ENCODE data around the gene SNX11. TPM values are rescaled to one million over a fixed set of nuclear protein-coding genes. Genes with fewer than 3 reads are reported as not detected.

Gene SNX11
- total RNA-seq, 1 donor from 2014 or later: 145 TPM

DNA sequence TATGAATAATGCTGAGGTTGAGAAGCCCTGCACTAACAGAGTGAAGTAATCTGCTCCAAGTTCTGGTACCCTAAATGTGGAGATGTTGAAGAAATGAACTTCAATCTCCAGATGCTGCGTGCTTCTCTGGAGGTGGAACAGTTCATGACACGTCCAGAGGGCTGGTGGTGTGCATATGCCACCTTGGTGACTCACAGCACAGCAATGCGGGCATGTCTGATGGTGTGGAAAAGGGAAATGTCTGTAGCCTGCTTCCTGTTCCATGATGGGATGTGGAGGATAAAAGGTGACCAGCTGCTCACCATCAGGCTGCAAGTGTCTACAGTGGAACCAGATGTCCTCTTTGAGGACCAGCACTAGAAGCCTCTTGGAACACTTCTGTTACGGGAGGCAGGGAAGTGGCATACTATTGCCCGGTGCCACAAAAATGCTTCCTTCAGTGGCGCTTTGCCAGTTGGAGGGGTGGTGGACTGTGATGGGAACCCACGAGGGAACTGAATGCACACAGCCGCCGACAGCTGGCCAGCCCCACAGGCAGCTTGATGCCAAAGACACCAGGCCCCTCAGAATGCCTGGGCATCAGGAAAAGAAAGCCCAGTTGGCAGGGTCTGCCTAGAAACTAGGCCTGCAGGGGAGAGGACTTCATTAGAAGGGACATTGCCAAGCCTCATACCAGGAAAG lies 19.9 kb downstream of the SNX11 start:
- Mint-ChIP-seq H3K27me3 (no peaks in the 10 kb centered on the region), H3K9me3 (no peaks in the 10 kb centered on the region), H3K36me3 (ENCODE audit: low read depth) (peaks cover 49% of the 10 kb centered on the region), H3K4me3 (no peak overlapping the region), H3K27ac (no peak overlapping the region), H3K4me1 (peaks cover 4% of the 10 kb centered on the region)
- ChIA-PET CTCF (interaction anchor here (1.7 to 9.2 kb wide), 2 partner anchors 47 kb away, joined by 10 to 169 read pairs; no protein-coding TSS in a partner anchor), POLR2A (interaction anchor here (0.6 to 2.1 kb wide), 4 partner anchors 13 to 613 kb away, joined by 3 to 15 read pairs (median 5); no protein-coding TSS in a partner anchor)
- TF ChIP-seq, protein P1, sequence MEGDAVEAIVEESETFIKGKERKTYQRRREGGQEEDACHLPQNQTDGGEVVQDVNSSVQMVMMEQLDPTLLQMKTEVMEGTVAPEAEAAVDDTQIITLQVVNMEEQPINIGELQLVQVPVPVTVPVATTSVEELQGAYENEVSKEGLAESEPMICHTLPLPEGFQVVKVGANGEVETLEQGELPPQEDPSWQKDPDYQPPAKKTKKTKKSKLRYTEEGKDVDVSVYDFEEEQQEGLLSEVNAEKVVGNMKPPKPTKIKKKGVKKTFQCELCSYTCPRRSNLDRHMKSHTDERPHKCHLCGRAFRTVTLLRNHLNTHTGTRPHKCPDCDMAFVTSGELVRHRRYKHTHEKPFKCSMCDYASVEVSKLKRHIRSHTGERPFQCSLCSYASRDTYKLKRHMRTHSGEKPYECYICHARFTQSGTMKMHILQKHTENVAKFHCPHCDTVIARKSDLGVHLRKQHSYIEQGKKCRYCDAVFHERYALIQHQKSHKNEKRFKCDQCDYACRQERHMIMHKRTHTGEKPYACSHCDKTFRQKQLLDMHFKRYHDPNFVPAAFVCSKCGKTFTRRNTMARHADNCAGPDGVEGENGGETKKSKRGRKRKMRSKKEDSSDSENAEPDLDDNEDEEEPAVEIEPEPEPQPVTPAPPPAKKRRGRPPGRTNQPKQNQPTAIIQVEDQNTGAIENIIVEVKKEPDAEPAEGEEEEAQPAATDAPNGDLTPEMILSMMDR (IDR thresholded peaks at IDR 0.05): no peak
- intact Hi-C loops (cut with micrococcal nuclease): no loop called here
- no peak for DNase-seq
- ATAC-seq (ENCODE audit: low read depth): no peak

DNA sequence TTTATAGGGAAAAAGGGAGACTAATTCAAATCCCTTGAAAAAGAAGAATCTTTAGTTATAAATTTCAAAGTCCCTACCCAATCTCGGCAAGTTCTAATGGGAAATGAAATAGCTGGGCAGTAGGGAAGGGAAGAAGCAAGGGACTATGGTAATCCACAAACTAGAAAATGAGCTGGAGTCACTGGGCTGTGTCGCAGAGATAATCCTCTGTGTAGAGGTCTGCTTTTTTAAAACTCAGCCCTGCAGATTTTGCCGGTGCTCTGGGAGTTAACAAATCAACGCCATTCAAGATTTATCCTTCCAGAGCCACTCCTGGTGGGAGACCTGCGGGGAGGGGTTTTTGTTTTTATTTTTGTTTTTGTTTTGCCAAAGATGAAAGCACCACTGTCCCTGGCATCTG lies 20.8 kb downstream of the SNX11 start:
- ChIA-PET POLR2A (interaction anchor here (0.7 to 2.1 kb wide), 2 partner anchors 13 to 16 kb away, joined by 12 to 15 read pairs; no protein-coding TSS in a partner anchor), CTCF (interaction anchor here (2.0 to 9.2 kb wide), 4 partner anchors 17 to 102 kb away, joined by 7 to 169 read pairs (median 22); no protein-coding TSS in a partner anchor)
- peaks cover 4% of the 10 kb centered on the region for H3K4me1 Mint-ChIP-seq
- H3K9me3 Mint-ChIP-seq: no peaks in the 10 kb centered on the region
- no peak overlapping the region for H3K4me3 Mint-ChIP-seq
- H3K36me3 Mint-ChIP-seq (ENCODE audit: low read depth): peaks cover 40% of the 10 kb centered on the region
- no peak for ATAC-seq (ENCODE audit: low read depth)
- no peaks in the 10 kb centered on the region for H3K27me3 Mint-ChIP-seq
- DNase-seq: no peak
- intact Hi-C loops (cut with micrococcal nuclease): no loop called here
- TF ChIP-seq, protein P1 (IDR thresholded peaks at IDR 0.05): no peak
- H3K27ac Mint-ChIP-seq: no peak overlapping the region

DNA sequence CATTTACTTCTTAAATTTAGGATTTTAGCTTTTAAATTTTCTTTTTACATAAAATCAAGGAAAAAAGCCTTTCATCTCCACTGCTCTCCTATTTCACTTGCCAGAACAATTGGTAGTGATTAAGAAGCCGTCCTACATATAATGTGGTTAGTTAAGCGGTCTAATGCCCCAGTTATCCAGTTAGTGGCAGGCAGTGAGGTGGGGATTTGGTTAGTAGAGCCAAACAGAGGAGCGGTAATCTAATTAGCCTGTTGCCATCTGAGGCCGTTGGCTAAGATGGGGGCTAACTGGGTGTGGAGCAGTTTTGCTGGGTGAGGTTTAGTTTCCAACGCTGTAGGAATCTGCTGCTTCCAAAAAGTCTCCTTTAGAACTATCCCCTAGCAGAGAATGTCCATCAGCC lies 22.4 kb downstream of the SNX11 start:
- Mint-ChIP-seq H3K27ac (no peak overlapping the region), H3K27me3 (no peaks in the 10 kb centered on the region)
- intact Hi-C loops (cut with micrococcal nuclease): no loop called here

DNA sequence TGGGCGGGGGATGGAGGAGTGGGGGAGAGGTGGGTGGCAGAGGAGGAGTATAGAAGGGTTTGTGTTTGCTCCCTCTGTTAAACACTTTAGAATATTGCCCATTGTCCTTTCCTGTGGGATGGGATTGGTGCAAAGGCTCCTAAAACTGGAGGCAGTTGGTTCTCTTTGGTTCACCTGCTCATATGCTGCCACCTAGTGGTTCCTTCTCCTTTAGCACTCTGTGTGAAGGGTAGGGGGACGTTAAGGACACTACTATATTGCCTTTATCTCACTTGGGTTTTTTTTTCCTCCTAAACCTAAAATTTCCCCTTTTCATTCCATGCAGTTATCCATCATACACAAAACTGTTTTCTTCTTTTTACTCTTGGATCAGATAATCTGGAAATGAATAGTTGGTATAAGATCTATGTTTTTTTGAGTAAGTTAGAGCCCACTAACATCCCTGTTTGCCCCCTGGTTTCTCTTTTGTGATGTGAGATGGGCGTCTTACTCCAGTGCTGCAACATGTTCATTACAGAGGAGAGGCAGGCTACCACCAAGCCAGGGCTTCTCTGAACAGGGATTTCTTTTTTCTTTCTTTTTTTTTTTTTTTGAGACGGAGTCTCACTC lies 23.8 kb downstream of the SNX11 start:
- no peak overlapping the region for H3K27ac Mint-ChIP-seq
- DNase-seq (no peak), ATAC-seq (ENCODE audit: low read depth) (peak; percentile 83)
- H3K4me3 Mint-ChIP-seq: no peak overlapping the region
- ChIA-PET POLR2A (interaction anchor here (0.6 to 1.0 kb wide), 5 partner anchors 24 to 1365 kb away, joined by 3 to 5 read pairs (median 3); no protein-coding TSS in a partner anchor), CTCF (interaction anchor here (0.7 to 9.2 kb wide), 10 partner anchors 9 to 105 kb away, joined by 3 to 169 read pairs (median 6); no protein-coding TSS in a partner anchor)
- H3K9me3 Mint-ChIP-seq: no peaks in the 10 kb centered on the region
- H3K4me1 Mint-ChIP-seq: peaks cover 4% of the 10 kb centered on the region
- intact Hi-C loops (cut with micrococcal nuclease): loop anchor here (1.0 kb wide), 4 partner anchors 20 to 106 kb away; no protein-coding TSS in a partner anchor
- peaks cover 18% of the 10 kb centered on the region for H3K36me3 Mint-ChIP-seq (ENCODE audit: low read depth)
- TF ChIP-seq, protein P1 (IDR thresholded peaks at IDR 0.05): no peak
- no peaks in the 10 kb centered on the region for H3K27me3 Mint-ChIP-seq

More for the DNA sequence above, 22.4 kb downstream of the SNX11 start:
- DNase-seq (no peak), ATAC-seq (ENCODE audit: low read depth) (no peak)
- H3K4me1 Mint-ChIP-seq: peaks cover 4% of the 10 kb centered on the region
- TF ChIP-seq, protein P1 (IDR thresholded peaks at IDR 0.05): no peak
- peaks cover 27% of the 10 kb centered on the region for H3K36me3 Mint-ChIP-seq (ENCODE audit: low read depth)
- ChIA-PET CTCF (interaction anchor here (0.7 to 9.2 kb wide), 11 partner anchors 14 to 400 kb away, joined by 3 to 169 read pairs (median 3); no protein-coding TSS in a partner anchor), POLR2A (interaction anchor here (2.1 kb wide), 1 partner anchor 18 kb away, joined by 15 read pairs; no protein-coding TSS in a partner anchor)
- H3K4me3 Mint-ChIP-seq: no peak overlapping the region
- no peaks in the 10 kb centered on the region for H3K9me3 Mint-ChIP-seq

DNA sequence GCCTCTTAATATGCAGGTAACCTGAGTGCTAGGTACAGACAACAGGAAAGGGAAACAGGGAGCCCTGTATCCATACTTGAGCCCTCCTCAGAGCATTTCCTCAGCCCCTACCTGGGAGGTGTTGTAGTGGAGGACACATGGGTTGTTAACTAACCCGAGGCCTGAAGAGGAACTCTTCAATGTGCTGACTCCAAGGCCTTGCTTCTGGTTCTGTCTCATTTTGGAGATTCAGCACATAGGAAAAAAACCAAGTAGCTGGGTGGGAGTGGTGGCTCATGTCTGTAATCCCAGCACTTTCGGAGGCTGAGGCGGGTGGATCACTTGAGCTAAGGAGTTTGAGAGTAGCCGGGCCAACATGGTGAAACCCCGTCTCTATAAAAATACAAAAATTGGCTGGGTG lies 24.8 kb downstream of the SNX11 start:
- peaks cover 4% of the 10 kb centered on the region for H3K4me1 Mint-ChIP-seq
- ChIA-PET POLR2A (interaction anchor here (0.7 kb wide), 1 partner anchor 19 kb away, joined by 3 read pairs; no protein-coding TSS in a partner anchor), CTCF (interaction anchor here (1.1 to 9.2 kb wide), 6 partner anchors 10 to 106 kb away, joined by 3 to 169 read pairs (median 7); no protein-coding TSS in a partner anchor)
- H3K27me3 Mint-ChIP-seq: no peaks in the 10 kb centered on the region
- H3K9me3 Mint-ChIP-seq: no peaks in the 10 kb centered on the region
- intact Hi-C loops (cut with micrococcal nuclease): no loop called here
- no peak for ATAC-seq (ENCODE audit: low read depth)
- no peak for DNase-seq
- TF ChIP-seq, protein P1 (IDR thresholded peaks at IDR 0.05): no peak
- H3K4me3 Mint-ChIP-seq: no peak overlapping the region
- H3K27ac Mint-ChIP-seq: no peak overlapping the region
- H3K36me3 Mint-ChIP-seq (ENCODE audit: low read depth): peaks cover 10% of the 10 kb centered on the region
